SK-MEL-5 (cell line): ENCODE data around the gene ASS1. TPM values are rescaled to one million over a fixed set of nuclear protein-coding genes. Genes with fewer than 3 reads are reported as not detected.

Experiments used
- DNase-seq: peaks from one replicate; pipeline ENCODE4 v3.0.0-alpha.2; 2016; ENCODE audit warnings: low read depth, low spot score
- in situ Hi-C: cut with HindIII; loops from 2 replicates; pipeline ENCODE4 v1.10.0; 2016; ENCODE audit warnings: low sequenced_read_pairs, high pct_unique_total_duplicates, low pct_unique_long_range_greater_than_20kb
- small RNA-seq, 2 experiments: library from RNA; depleted of rRNA; stranded (forward); fragments of <200 nt; gene quantifications; one replicate each; pipeline ENCODE3, GENCODE V24; 2014
- total RNA-seq: library from RNA; depleted of rRNA; stranded (reverse); fragments of >200 nt; shearing (Covaris generic); gene quantifications from 2 replicates; pipeline ENCODE4 v1.2.3, GENCODE V29; 2014; rRNA removed

The ASS1 gene
- total RNA-seq, 1 experiment from 2014 or later = 3.7 TPM

GRCh38 chr9:130548103-130548502, 103.3 kb downstream of the ASS1 start:
- in situ Hi-C loops = no loop called here

GRCh38 chr9:130549093-130549735, 104.5 kb downstream of the ASS1 start:
- DNase-seq = peak; percentile 14
- in situ Hi-C loops = no loop called here

More at GRCh38 chr9:130548103-130548502, 103.3 kb downstream of the ASS1 start:
- DNase-seq = no peak

Small RNA genes lying within 50 kb of the gene (small RNA-seq; reads per million reads assigned to genes)
- gene RN7SL665P = 0 to 0.14 reads per million in 2 experiments

Other genes starting within 250 kb of the ASS1 start
- 0.03 TPM in 1 of 2 replicates, not detected in the other for gene HMCN2, start 179.2 kb upstream of the ASS1 start, total RNA-seq
- 58.2 and 61.0 TPM in 2 replicates for gene FUBP3, start 134.6 kb downstream of the ASS1 start, total RNA-seq
- gene PRDM12, start 219.6 kb downstream of the ASS1 start, total RNA-seq = not detected in 2 replicates
- 41.3 and 46.7 TPM in 2 replicates for gene EXOSC2, start 248.8 kb downstream of the ASS1 start, total RNA-seq